Right ventricle myocardium inferior (tissue), 1 donor: ENCODE data around the gene PRKCI. TPM values are rescaled to one million over a fixed set of nuclear protein-coding genes. Genes with fewer than 3 reads are reported as not detected.
"Not testable (repeated sequence)": the region's sequence is repeated elsewhere in the genome, so short reads cannot be mapped to it uniquely, and the experiment has no call there.

Experiments
- ATAC-seq: fragments of 200-7000 bp; cut with Tn5 transposase; one replicate; pipeline ENCODE4 v1.9.1; 2020; ENCODE audit warnings: mild to moderate bottlenecking, moderate library complexity
- DNase-seq: peaks from one replicate; pipeline ENCODE4 v3.0.0; 2021; ENCODE audit errors: missing footprints
- intact Hi-C: fragments of 100-400 bp; cut with DNase I; formaldehyde crosslinking; loops from one replicate; pipeline ENCODE4 v1.11.0; 2022
- total RNA-seq: library from RNA; stranded (reverse); fragmentation: NEBNext Ultra II Directional; extraction: Animal tissue kit (Norgen Biotek cat#: 25700); gene quantifications from one replicate; pipeline ENCODE4 v1.2.1, GENCODE V29; 2021
- donor health status: DM: no; HTN: yes; CAD: no; lungs with severe emphysema.

The PRKCI gene
- total RNA-seq, 1 donor from 2014 or later: 17.2 TPM

DNA sequence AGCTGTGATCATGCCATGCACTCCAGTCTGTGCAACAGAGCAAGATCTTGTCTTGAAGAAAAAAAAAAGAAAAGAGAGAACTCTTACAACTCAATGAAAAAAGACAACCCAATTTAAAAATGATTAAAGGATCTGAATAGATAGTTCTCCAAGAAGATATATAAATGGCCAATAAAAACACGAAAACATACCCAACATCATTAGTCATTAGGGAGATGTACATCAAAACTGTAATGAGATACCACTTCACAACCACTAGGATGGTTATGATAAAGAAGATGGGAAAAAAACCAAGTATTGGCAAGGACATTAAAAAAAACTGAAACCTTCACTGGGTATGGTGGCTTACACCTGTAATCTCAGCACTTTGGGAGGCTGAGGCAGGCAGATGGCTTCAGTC lies 2.4 kb upstream of the PRKCI start:
- intact Hi-C loops: no loop called here
- no peak for DNase-seq
- no peak for ATAC-seq

DNA sequence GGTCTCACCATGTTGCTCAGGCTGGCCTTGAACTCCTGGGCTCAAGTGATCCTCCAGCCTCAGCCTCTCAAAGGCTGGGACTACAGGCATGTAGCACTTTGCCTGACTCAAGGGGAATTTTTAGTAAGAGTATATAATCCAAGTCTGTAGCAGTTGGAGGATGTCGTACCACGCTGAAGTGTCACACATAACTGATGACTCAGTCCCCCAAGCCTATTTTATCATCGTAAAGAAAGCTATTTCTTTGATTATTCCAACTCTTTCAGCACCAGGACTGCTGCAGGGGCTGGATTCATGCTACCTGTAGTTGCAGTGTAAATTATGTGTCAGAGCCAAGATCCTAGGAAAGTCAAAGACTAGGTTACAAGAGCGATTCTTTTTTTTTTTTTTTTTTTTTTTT lies 1.4 kb upstream of the PRKCI start:
- no peak for ATAC-seq
- intact Hi-C loops: no loop called here
- no peak for DNase-seq

DNA sequence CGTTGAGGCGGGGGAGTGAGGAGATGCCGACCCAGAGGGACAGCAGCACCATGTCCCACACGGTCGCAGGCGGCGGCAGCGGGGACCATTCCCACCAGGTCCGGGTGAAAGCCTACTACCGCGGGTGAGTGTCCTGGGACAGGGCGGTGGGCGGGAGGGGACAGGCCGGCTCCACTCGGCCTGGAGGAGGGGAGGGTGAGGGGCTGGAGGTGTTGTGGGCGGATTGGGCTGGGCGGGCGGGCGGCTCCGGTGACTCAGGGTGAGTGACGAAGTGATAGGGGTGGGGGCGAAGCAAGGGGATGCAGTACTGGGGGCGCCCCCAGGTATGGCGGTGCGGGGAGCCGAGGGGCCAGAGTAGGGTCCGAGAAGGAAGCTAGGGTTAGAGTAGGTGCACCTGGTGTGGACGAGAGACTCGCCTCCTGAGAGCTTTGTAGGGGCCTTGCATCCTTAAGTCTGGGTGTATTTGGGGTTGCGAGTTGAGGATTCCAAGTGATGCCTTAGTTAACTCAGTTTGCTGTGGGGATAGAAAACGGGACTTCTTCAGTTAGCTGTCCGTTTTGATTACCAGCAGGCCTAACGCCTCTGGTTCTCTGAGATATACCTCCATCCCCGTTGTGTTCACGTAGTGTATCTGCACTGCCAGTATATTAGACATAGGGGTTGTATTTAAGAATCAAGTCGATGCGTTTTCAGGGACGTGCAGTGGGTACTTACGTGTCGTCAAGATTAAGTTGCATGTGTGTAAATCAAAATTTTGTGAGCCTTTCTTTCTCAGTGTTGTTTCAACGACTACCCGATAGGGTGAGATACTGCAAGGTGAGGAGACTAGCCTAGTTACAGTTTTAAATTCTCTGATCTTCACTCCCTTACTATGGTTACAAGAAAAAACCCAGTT lies 670 bp downstream of the PRKCI start:
- intact Hi-C loops: loop anchor here (1.0 kb wide), 1 partner anchor 42 kb away; the partner anchor contains the start of gene PHC3
- DNase-seq: peak; percentile 73

DNA sequence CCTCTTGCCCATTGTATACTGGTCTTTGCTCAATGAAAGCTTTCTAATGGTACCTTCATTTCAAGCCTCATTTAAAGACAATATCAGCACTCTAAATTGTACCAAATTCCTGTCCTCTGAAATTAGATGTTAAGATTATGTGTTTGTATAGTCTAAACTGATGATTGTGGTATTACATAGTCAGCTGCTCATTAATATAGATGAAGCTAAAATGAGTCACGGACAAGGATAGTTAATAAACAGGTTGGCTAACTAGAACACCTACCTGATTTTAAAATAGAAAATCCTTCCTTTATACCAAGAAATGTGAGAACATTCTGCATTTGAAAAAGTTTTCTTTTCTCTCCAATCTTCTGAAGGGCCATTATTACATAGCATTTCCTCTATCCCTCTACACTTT lies 2.9 kb downstream of the PRKCI start:
- DNase-seq: no peak
- intact Hi-C loops: no loop called here
- no peak for ATAC-seq

More for the DNA sequence above, 670 bp downstream of the PRKCI start:
- peak; percentile 18 for ATAC-seq

DNA sequence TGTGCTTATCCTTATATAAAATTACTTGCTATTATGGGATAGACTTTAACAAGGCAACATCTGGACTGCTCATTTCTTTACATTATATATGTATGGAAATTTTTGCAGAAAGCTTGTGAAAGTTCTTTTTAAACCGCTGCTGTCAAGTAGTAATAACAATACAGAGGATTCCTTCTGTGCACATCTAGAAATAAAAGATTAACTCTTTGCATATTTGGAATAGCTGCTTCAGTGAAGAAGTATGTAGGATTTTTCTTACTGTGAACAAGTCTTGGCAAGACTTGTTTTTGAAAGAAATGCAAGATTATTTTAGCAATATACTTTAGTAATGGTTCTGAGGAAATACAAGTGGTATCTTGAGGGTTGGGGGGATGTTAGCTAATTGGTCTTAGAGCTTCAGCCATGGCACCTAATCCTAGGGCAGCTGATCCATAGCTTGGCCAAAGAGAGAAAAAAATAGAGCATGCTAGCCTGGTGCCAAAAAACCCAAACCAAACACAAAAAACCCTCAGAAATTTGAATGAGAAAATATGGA lies 4.3 kb downstream of the PRKCI start:
- ATAC-seq (no peak), DNase-seq (no peak)
- intact Hi-C loops: no loop called here

DNA sequence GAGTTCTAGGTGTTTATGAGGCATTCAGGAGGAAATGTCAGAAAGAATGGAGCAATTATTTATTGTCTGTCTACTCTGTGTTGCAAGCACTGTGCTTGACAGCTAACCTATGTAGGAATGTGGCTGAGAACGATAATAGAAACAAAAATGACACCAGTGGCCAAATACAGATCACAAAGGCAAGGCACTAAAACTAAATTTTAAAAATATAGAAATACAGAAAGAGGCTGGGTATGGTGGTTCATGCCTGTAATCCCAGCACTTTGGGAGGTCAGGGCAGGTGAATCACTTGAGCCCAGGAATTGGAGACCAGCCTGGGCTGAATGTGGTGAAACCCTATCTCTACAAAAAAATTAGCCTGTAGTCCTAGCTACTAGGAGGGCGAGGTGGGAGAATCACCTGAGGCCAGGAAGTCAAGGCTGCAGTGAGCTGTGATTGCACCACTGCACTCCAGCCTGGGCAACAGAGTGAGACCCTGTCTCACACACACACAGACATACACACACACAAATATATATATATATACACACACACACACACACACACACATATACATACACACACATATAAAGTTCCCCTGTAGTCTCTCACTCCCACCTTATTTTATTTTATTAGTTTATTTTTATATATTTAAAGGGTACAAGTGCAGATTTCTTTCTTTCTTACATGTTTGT lies 6.0 kb downstream of the PRKCI start:
- ATAC-seq (peak; percentile 28), DNase-seq (no peak)
- intact Hi-C loops: no loop called here

DNA sequence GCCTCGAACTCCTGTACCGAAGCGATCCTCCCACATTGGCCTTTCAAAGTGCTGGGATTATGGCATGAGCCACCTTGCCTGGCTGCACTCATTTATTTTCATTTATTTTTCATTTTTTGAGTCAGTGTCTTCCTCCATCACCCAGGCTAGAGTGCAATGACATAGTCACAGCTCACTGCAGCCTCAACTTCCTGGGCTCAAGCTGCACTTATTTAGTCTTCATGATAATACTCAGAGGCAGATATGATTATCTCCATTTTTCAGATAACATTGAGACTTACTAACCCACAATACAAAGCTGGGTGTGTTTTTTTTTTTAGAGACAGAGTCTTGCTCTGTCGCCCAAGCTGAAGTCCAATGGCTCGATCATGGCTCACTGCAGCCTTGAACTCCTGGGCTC lies 10.0 kb downstream of the PRKCI start:
- intact Hi-C loops: no loop called here
- no peak for DNase-seq
- ATAC-seq: no peak

DNA sequence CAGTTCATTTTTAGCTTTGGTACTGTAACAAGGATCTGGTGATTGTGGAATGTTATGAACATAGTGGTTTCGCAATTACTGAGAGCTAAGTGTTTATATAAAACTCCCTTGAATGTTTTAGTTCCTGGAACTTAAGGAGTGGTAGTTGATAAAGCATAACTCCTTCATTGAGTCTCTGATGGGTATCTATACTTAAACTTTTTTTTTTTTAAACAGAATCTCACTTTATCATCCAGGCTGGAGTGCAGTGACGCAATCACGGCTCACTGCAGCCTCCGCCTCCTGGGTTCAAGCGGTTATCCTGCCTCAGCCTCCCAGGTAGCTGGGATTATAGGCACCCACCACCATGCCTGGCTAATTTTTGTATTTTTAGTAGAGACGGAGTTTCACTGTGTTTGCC lies 11.3 kb downstream of the PRKCI start:
- ATAC-seq (peak; percentile 56), DNase-seq (no peak)
- intact Hi-C loops: no loop called here

DNA sequence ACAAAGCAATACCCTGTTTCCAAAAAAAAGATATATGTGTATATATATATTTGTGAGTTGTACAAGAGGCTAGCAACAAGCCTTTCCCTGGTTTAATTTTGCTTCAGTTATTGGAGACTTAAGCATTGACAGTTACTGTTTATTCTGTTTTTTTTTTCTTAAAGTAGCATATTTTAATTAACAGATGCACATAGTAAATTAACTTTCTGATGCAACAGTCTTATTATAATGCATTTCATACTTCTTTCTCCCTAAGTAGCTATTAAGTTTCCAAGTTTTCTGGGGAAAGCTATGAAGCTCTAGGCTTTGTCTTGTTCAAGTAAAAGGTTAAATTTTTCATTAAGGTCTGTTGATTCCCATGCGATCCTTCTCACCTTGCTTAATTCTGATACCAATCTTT lies 17.9 kb downstream of the PRKCI start:
- no peak for ATAC-seq
- intact Hi-C loops: no loop called here
- DNase-seq: no peak

DNA sequence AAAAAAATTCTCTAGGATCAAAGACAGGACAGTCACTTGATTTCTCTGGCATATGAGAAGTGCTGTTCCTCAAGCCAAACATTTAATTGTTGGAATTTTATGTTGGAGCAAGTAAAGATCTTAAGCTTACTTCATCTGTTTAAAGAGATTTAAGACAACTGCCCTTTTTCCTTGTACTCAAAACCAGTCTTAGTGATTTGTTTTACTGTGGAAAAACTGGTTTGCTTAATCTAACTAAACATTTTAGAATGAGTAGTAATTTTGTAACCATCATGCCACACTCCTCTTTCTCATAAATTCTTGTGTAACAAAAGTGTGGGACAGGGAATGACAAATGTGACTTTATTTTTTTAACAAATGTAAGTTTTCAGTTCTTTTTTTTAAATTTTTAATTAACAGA lies 18.4 kb downstream of the PRKCI start:
- ATAC-seq (no peak), DNase-seq (no peak)
- intact Hi-C loops: no loop called here

DNA sequence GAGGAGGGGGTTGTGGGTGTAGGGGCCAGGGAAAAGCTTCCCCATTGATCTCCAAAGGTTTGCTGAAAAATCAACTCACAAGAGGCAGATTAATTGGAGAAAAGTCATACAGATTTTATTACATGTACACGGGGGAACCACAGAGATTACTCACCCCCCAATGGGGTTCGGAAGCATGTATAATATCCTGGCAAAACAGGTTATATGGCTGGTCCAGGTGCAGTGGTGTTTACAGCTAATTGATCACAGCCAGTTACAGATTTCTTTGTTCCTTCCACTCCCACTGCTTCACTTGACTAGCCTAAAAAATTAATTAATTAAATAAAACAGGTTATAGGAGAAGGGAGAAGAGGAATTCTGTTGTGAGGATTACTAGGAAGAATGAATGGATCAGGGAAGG lies 22.4 kb downstream of the PRKCI start:
- no peak for DNase-seq
- ATAC-seq: no peak
- intact Hi-C loops: no loop called here

DNA sequence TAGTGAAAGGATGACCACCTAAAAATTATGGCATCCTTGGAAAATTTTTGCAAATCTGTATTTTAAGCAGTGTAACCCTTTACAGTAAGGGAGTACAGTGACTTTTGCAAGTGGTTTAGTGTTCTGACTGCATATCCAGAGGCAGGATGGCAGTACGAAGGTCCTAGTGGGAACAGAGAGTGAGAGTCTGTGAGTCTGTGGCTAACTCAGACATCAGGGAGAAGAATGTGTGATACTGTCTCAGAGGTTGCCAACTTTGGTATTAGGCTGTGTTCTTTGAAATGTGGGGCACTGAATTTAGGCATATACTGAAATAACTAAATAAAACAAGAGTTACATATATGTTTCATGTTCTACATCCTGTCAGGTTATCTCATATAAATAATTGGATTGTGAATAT lies 25.7 kb downstream of the PRKCI start:
- ATAC-seq: no peak
- intact Hi-C loops: no loop called here
- no peak for DNase-seq

DNA sequence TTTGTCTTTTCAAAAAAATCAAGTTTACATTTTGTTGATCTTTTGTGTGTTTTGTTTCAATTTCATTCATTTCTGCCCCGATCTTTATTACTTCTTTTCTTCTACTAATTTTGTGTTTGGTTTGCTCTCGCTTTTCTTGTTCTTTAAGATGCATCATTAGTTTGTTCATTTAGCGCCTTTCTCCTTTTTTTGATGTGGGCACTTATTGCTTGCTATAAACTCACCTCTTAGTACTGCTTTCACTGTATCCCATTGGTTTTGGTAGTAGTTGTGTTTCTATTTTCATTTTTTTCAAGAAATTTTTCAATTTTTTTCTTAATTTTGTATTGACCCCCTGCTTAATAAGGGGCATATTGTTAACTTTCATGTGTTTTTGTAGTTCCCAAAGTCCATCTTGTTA lies 34.4 kb downstream of the PRKCI start:
- intact Hi-C loops: no loop called here
- ATAC-seq (no peak), DNase-seq (no peak)

DNA sequence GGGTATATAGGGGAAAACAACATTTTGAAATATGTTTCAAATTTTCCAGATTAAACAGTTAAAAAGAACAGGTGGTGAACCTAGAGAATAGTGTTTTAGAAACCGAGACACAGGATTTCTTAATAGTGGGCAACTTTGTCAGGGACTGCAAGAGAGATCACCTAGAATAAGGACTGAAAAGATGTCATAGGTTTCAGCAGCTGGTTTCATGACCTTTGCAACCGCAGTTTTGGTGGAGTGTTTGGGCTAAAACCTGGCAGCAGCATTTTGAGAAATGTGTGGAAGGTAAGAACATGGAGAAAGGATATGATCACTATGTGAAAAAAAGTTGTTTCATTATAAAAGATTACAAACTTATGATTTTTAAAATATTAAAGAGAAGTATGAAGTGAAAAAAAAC lies 34.9 kb downstream of the PRKCI start:
- intact Hi-C loops: no loop called here
- DNase-seq (no peak), ATAC-seq (no peak)

DNA sequence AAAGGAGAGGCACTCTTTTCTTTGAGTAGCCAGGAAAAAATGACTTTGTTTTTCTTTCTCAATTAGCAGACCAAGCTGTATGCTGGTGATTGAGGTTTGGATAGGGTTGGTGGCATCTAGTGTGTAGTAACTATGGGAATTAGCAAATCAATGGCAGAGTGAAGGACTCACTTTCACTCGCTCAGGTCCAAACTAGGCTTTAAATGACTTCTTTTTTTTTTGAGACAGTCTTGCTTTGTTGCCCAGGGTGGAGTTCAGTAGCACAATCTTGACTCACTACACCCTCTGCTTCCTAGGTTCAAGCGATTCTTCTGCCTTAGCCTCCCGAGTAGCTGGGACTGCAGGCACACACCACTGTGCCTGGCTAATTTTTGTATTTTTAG lies 35.9 kb downstream of the PRKCI start:
- ATAC-seq: no peak
- intact Hi-C loops: no loop called here
- DNase-seq: no peak

DNA sequence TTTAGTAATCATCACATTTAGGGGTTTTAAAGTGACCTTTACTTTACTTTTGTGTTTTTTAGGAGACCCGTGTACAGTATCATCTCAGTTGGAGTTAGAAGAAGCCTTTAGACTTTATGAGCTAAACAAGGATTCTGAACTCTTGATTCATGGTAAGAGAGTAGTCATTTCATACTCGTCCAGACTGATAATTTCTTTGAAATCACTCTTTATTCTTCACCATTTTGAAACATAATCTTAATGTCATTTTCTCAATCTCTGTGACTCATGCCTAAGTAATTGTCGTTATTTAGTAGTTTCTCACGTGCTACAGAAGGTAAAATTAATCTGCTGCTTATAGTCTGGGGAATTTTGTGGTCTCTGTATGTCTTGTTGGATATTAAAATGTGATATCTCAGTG lies 37.7 kb downstream of the PRKCI start:
- ATAC-seq: no peak
- intact Hi-C loops: no loop called here
- DNase-seq: no peak

DNA sequence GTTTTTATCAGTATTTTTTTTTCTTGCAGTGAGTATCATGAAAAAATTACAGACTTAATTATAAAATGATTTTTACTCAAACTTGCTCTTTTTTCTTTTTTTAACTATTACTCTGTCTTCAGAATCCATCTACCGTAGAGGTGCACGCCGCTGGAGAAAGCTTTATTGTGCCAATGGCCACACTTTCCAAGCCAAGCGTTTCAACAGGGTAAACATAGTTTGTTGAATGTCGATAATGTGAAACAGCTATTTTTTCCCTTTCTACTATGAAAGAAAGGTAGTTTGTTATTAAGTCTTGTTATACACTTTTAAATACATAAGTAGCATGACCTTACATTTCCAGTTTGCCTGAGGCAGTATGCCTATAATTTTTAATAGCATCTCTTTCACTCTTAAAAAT lies 45.6 kb downstream of the PRKCI start:
- intact Hi-C loops: no loop called here
- DNase-seq (no peak), ATAC-seq (no peak)

DNA sequence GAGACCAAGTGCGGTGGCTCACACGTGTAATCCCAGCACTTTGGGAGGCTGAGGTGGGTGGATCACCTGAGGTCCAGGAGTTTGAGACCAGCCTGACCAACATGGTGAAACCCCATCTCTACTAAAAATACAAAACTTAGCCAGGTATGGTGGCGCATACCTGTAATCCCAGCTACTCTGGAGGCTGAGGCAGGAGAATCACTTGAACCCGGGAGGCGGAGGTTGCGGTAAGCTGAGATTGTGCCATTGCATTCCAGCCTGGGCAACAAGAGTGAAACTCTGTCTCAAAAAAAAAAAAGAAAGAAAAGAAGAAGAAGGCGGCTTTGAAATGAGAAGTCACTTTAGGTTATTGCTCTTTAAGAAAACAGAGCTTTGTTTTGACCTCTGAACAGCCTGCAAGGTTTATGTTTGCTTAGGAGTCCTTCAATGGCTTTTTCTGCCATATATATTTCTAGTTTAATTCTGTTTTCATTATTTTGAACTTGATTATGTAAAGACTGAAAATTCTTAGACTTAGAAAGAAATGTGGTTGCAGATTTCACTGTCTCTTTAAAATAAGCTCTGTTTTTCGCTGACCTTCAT lies 47.5 kb downstream of the PRKCI start:
- ATAC-seq, intact Hi-C loops, DNase-seq: not testable (repeated sequence)

DNA sequence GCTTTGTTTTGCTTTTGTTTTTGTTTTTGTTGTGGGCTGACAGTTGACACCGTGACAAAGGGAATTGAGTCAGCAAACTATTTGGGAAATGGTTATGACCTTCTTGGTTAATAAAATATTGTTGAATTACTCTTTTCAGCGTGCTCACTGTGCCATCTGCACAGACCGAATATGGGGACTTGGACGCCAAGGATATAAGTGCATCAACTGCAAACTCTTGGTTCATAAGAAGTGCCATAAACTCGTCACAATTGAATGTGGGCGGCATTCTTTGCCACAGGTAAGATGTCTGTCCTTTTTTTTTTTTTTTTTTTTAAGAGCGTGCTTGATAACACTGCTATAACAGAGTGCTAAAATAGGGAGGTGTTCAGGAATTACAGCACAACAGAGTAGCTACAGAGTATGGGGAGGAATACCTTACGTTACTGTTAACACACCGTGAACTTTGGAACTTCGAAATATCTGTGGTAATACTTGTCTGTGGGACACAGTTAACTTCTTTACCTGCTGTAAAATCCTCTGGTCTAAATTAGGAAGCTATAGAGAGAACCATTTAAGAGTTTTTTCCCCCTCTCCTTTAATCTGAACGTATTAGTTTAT lies 48.2 kb downstream of the PRKCI start:
- ATAC-seq (no peak), DNase-seq (no peak)

More for the DNA sequence above, 48.2 kb downstream of the PRKCI start:
- intact Hi-C loops: no loop called here
